ENCODE measurements around the gene ATP11A. TPM values are rescaled to one million over a fixed set of nuclear protein-coding genes. Genes with fewer than 3 reads are reported as not detected.
"Not testable (repeated sequence)": the region's sequence is repeated elsewhere in the genome, so short reads cannot be mapped to it uniquely, and the experiment has no call there.

The ATP11A gene
- total RNA-seq, 4 donors from 2014 or later = 32.1 to 83.6 (median 46.2) TPM

DNA sequence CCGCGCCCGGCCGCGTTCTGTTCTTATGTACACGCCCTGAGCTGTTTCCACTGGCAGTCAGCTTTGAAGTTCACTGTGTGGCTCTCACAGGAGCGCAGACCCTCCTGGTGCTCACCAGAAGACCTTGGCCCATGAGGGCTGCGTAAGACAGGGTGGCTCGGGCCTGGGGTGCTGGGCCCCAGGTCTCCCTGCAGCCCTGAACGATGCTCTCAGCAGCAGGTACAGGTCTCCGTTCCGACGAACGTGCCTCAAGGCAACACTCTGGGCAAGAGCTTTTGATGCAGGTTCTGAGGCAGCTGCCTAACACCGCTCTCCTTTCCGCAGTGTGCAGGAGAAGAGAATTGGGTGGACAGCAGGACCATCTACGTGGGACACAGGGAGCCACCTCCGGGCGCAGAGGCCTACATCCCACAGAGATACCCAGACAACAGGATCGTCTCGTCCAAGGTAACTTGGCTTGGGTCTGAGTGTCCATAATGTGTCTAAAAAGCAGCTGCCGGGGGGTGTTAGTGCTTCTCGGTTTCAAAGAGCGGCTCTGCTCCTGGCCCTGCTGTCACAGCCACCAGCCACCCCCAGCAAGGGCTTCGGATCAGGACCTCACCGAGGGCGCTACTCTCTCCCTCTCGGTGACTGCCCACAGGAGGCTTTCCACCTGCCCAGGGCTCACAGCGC, 95.1 kb downstream of the ATP11A start:
- peaks cover 0 to 6% of the 10 kb centered on the region in 2 donors for H3K36me3 ChIP-seq
- intact Hi-C loops (cut with DNase I) = no loop called here
- no peak for TF ChIP-seq POLR2A (IDR thresholded peaks at IDR 0.05)
- TF ChIP-seq, protein P1, sequence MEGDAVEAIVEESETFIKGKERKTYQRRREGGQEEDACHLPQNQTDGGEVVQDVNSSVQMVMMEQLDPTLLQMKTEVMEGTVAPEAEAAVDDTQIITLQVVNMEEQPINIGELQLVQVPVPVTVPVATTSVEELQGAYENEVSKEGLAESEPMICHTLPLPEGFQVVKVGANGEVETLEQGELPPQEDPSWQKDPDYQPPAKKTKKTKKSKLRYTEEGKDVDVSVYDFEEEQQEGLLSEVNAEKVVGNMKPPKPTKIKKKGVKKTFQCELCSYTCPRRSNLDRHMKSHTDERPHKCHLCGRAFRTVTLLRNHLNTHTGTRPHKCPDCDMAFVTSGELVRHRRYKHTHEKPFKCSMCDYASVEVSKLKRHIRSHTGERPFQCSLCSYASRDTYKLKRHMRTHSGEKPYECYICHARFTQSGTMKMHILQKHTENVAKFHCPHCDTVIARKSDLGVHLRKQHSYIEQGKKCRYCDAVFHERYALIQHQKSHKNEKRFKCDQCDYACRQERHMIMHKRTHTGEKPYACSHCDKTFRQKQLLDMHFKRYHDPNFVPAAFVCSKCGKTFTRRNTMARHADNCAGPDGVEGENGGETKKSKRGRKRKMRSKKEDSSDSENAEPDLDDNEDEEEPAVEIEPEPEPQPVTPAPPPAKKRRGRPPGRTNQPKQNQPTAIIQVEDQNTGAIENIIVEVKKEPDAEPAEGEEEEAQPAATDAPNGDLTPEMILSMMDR (IDR thresholded peaks at IDR 0.05) = no peak
- H3K27ac ChIP-seq = no peak overlapping the region
- H3K9me3 ChIP-seq = no peaks in the 10 kb centered on the region
- H3K4me3 ChIP-seq (replicated peaks in 1 of 3) = no peak overlapping the region
- H3K4me1 ChIP-seq = peaks cover 26 to 32% of the 10 kb centered on the region in 2 donors
- no peak for DNase-seq
- no peaks in the 10 kb centered on the region for H3K27me3 ChIP-seq
- 96 to 97% methylated on average over 18 to 24 of the region's 29 CpGs for WGBS, 2 donors

DNA sequence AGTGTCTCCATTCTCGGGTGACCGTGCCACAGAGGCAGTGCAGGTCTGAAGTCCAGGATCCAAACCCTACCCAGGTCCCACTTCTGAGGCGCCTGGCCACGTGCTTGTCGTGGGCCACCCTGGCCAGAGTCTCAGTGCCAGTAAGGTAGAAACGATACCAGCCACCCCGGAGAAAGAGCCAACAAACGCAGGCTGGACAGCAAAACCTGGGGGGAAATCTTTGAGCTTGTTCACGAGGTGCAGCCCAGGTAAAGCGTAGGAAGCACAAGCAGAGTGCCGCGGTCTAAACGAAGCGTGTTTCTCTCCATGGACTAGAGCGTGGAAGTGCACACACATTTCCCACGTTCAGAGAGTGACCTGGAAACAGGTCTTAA, 95.6 kb downstream of the ATP11A start:
- H3K4me3 ChIP-seq (replicated peaks in 1 of 3) = no peak overlapping the region
- peaks cover 26 to 33% of the 10 kb centered on the region in 2 donors for H3K4me1 ChIP-seq
- no peaks in the 10 kb centered on the region for H3K27me3 ChIP-seq
- TF ChIP-seq POLR2A (IDR thresholded peaks at IDR 0.05) = no peak
- TF ChIP-seq, protein P1 (IDR thresholded peaks at IDR 0.05) = no peak
- 94 to 98% methylated on average over 14 to 15 of the region's 16 CpGs for WGBS, 2 donors
- H3K9me3 ChIP-seq = no peaks in the 10 kb centered on the region
- DNase-seq = no peak
- peaks cover 0 to 6% of the 10 kb centered on the region in 2 donors for H3K36me3 ChIP-seq
- no peak overlapping the region for H3K27ac ChIP-seq
- intact Hi-C loops (cut with DNase I) = no loop called here

GRCh38 chr13:112786810-112787209, 97.0 kb downstream of the ATP11A start:
- H3K9me3 ChIP-seq; intact Hi-C loops (cut with DNase I); H3K36me3 ChIP-seq; H3K27me3 ChIP-seq; H3K27ac ChIP-seq; H3K4me3 ChIP-seq (replicated peaks in 1 of 3); DNase-seq: not testable (repeated sequence)
- H3K4me1 ChIP-seq = peaks cover 32 to 38% of the 10 kb centered on the region in 2 donors
- WGBS, 2 donors = 93 to 96% methylated on average over 14 of the region's 14 CpGs

DNA sequence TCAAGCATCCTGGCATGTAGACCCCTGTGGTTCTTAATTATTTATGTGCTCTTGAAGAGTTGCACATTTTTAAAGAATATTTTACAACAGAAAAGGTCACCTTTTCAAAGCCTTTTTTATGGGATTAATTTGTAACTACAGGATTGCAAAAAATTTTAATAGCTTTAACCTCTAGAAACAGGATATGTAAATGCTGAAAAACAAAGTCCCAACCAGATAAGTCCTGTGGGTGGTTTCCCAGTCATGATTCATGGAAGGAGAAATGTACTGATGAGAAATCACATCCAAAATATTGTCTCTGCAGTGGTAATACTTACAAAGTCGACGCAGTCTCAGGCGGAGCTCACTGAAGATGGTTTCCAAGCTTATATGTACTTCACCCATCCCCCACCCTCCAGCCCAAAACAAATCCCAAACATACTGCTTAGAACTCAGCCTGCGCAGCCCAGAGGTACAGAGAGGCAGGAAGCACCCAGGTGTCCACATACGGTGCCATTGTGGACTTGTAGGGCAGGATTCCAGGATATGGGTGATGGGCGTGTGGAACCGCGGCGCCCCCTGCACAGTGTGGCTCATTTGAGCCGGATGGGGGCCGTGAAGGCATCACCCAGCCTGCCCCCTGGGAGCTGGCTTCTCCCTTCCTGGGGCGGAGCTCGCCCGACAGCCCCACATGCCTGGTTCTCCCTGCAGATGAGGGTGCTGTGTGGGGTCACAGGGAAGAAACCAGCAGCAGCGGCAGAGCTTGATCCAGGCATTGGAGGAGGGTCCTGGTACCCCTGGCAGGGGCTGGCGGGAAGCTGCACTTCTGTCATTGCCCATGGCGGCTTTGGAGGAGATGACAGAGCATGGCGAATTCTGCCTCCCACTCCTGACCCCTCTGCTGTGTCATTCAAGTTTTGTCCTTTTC, 101.2 kb downstream of the ATP11A start:
- Histone ChIP-seq H3K9me3 (no peaks in the 10 kb centered on the region), H3K27me3 (no peaks in the 10 kb centered on the region), H3K27ac (peak overlapping the region; percentile 50 to 86 (median 71)), H3K4me1 (peaks cover 44 to 53% of the 10 kb centered on the region in 2 donors), H3K36me3 (no peaks in the 10 kb centered on the region), H3K4me3 (replicated peaks in 1 of 3) (peak overlapping the region in 1 of 3 donors; percentile 18)
- WGBS, 2 donors = 39 to 69% methylated on average over 14 to 17 of the region's 18 CpGs
- intact Hi-C loops (cut with DNase I) = loop anchor here (5.0 kb wide), 1 partner anchor 79 kb away; no protein-coding TSS in a partner anchor
- DNase-seq = peak; percentile 18 to 33
- TF ChIP-seq, protein P1 (IDR thresholded peaks at IDR 0.05) = no peak
- no peak for TF ChIP-seq POLR2A (IDR thresholded peaks at IDR 0.05)

- H3K4me3 ChIP-seq (replicated peaks in 1 of 3) = peak overlapping the region in 1 of 3 donors; percentile 18
- peak; percentile 90 to 96 for DNase-seq
- no peaks in the 10 kb centered on the region for H3K27me3 ChIP-seq
- no peak for TF ChIP-seq POLR2A (IDR thresholded peaks at IDR 0.05)
- TF ChIP-seq, protein P1 (IDR thresholded peaks at IDR 0.05) = peak in 1 of 6 experiments; percentile 6
- H3K9me3 ChIP-seq = no peaks in the 10 kb centered on the region
- H3K36me3 ChIP-seq = no peaks in the 10 kb centered on the region
- H3K27ac ChIP-seq = peak overlapping the region; percentile 50 to 86 (median 71)
- intact Hi-C loops (cut with DNase I) = loop anchor here (5.0 kb wide), 1 partner anchor 80 kb away; no protein-coding TSS in a partner anchor
- H3K4me1 ChIP-seq = peaks cover 50 to 62% of the 10 kb centered on the region in 2 donors
- WGBS, 2 donors = 41 to 45% methylated on average over 19 to 20 of the region's 20 CpGs
These were observed 102.0 kb downstream of the ATP11A start for GRCh38 chr13:112791663-112792440.

Data from thyroid gland (tissue), 4 donors.